Measurements from ENCODE around the gene SIPA1L2.
A peak's percentile ranks its signal among the peaks of the same experiment; 100 is the strongest.
"Not testable (repeated sequence)": the region's sequence is repeated elsewhere in the genome, so short reads cannot be mapped to it uniquely, and the experiment has no call there.

Gene SIPA1L2

GRCh38 chr1:232617237-232617636 lies 12.7 kb downstream of the SIPA1L2 start:
- H3K4me3 ChIP-seq (ENCODE audit: low read depth, low read length), result no peak overlapping the region
- TF ChIP-seq CTCF (conservative IDR thresholded peaks at IDR 0.05; ENCODE audit: low read depth, low read length), result no peak
- DNase-seq (ENCODE audit: low read depth), result no peak

GRCh38 chr1:232615306-232615800 lies 14.6 kb downstream of the SIPA1L2 start:
- TF ChIP-seq CTCF (conservative IDR thresholded peaks at IDR 0.05; ENCODE audit: low read depth, low read length), result no peak
- DNase-seq (ENCODE audit: low read depth), result no peak
- no peak overlapping the region for H3K4me3 ChIP-seq (ENCODE audit: low read depth, low read length)

GRCh38 chr1:232614811-232615210 lies 15.1 kb downstream of the SIPA1L2 start:
- no peak for DNase-seq (ENCODE audit: low read depth)
- H3K4me3 ChIP-seq (ENCODE audit: low read depth, low read length), result no peak overlapping the region
- TF ChIP-seq CTCF (conservative IDR thresholded peaks at IDR 0.05; ENCODE audit: low read depth, low read length), result no peak

GRCh38 chr1:232613752-232614381 lies 16.1 kb downstream of the SIPA1L2 start:
- no peak overlapping the region for H3K4me3 ChIP-seq (ENCODE audit: low read depth, low read length)
- TF ChIP-seq CTCF (conservative IDR thresholded peaks at IDR 0.05; ENCODE audit: low read depth, low read length), result no peak
- peak; percentile 95 for DNase-seq (ENCODE audit: low read depth)

- not testable (repeated sequence) for H3K4me3 ChIP-seq (ENCODE audit: low read depth, low read length); DNase-seq (ENCODE audit: low read depth)
These were observed 17.1 kb downstream of the SIPA1L2 start for GRCh38 chr1:232612836-232613235.

GRCh38 chr1:232611834-232612233 lies 18.1 kb downstream of the SIPA1L2 start:
- no peak for DNase-seq (ENCODE audit: low read depth)

GRCh38 chr1:232610902-232611745 lies 18.8 kb downstream of the SIPA1L2 start:
- DNase-seq (ENCODE audit: low read depth); H3K4me3 ChIP-seq (ENCODE audit: low read depth, low read length): not testable (repeated sequence)

More at GRCh38 chr1:232611834-232612233, 18.1 kb downstream of the SIPA1L2 start:
- TF ChIP-seq CTCF (conservative IDR thresholded peaks at IDR 0.05; ENCODE audit: low read depth, low read length), result no peak
- no peak overlapping the region for H3K4me3 ChIP-seq (ENCODE audit: low read depth, low read length)

Data from choroid plexus epithelial cell (primary cell).